ENCODE results near the gene EGLN1. TPM values are rescaled to one million over a fixed set of nuclear protein-coding genes. Genes with fewer than 3 reads are reported as not detected.

Gene EGLN1
- total RNA-seq, 1 experiment from 2014 or later: 59.0 TPM

DNA sequence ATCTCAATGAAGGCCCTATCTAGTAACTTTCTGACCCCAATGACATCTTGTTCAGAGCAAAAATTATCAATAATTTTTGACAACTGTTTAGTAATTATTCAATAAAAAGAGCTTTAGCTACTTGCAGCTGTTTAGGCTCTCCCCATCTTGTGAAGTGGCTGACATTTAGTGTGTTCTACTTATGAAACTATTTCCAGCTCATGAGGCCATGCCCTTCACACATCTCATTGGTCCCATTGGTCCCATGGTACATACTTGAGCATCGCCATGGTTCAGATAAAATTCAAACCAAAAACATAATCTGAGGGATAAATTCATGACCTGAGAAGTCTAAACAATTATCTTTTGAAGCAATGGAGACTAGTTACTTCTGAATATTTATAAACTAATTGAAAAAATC, 59.8 kb downstream of the EGLN1 start:
- Histone ChIP-seq H3K27ac (ENCODE audit: low read length) (no peak overlapping the region), H2AFZ (ENCODE audit: low read length) (no peak overlapping the region), H3K4me3 (ENCODE audit: low read length) (no peak overlapping the region), H3K4me1 (ENCODE audit: low read length) (peaks cover 9% of the 10 kb centered on the region), H3K9ac (ENCODE audit: low read length) (no peak overlapping the region), H3K9me3 (ENCODE audit: low read length) (no peaks in the 10 kb centered on the region), H3K4me2 (ENCODE audit: low read depth, low read length, poor library complexity, severe bottlenecking) (no peak overlapping the region), H3K27me3 (ENCODE audit: low read length) (no peaks in the 10 kb centered on the region), H3K36me3 (ENCODE audit: insufficient read depth, low read length) (peaks cover 29% of the 10 kb centered on the region; the same call in 1 of the 2 replicates), H3K79me2 (ENCODE audit: low read length) (peaks cover 57% of the 10 kb centered on the region), H4K20me1 (ENCODE audit: insufficient read depth, low read depth, low read length) (no peaks in the 10 kb centered on the region), H3K9me2 (replicated peaks; ENCODE audit: insufficient read depth, low read length) (no peaks in the 10 kb centered on the region)
- DNase-seq: no peak

DNA sequence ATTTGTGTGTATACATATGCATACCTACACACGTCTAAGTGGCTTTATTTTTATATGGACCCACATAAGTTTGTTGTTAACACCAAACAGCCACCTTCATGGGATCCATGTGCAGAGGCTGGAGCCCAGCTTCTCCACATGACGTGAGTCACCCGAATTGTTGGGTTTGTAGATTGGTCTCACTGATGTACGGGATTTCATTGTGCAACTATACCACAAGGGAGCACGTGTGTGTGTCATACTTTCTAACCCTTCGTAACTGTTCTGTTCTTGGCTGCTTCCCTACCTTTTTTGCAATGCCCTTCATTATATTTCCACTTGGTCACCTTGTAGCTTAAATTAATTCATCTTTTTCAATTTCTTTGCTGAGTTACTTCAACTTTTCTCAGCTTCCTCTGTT, 63.0 kb downstream of the EGLN1 start:
- H3K36me3 ChIP-seq (ENCODE audit: insufficient read depth, low read length): peaks cover 15% of the 10 kb centered on the region; the same call in 1 of the 2 replicates
- no peak overlapping the region for H3K4me2 ChIP-seq (ENCODE audit: low read depth, low read length, poor library complexity, severe bottlenecking)
- H3K4me3 ChIP-seq (ENCODE audit: low read length): no peak overlapping the region
- H3K9me3 ChIP-seq (ENCODE audit: low read length): no peaks in the 10 kb centered on the region
- no peaks in the 10 kb centered on the region for H3K27me3 ChIP-seq (ENCODE audit: low read length)
- no peak overlapping the region for H3K9ac ChIP-seq (ENCODE audit: low read length)
- peaks cover 42% of the 10 kb centered on the region for H3K79me2 ChIP-seq (ENCODE audit: low read length)
- no peak overlapping the region for H2AFZ ChIP-seq (ENCODE audit: low read length)
- H4K20me1 ChIP-seq (ENCODE audit: insufficient read depth, low read depth, low read length): no peaks in the 10 kb centered on the region
- H3K27ac ChIP-seq (ENCODE audit: low read length): no peak overlapping the region
- H3K4me1 ChIP-seq (ENCODE audit: low read length): peaks cover 10% of the 10 kb centered on the region
- no peaks in the 10 kb centered on the region for H3K9me2 ChIP-seq (replicated peaks; ENCODE audit: insufficient read depth, low read length)
- no peak for DNase-seq

DNA sequence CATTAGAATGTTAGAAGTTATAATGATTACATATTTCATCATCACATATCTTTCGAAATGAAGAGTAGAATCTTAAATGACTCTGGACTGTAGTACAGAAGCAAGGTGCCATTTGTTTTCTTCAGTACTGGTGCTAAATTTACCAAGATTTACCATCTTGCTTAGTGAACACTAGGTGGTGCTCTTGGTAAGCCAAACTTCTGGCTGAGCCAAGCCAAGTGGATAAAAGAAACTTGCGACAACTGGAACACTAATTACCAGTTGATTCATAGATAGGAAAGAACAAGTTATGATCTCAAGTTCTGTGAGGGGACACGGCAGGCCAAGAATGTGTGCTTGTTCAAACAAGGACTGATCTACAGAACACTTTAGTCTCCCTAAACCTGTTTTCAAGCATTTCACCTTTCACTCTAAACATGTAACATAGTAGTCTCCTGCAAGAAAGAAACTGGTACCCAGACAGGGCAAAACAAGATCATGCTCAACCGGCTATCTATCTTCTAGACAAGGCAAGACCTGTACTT, 64.2 kb downstream of the EGLN1 start:
- no peak overlapping the region for H3K9ac ChIP-seq (ENCODE audit: low read length)
- no peak overlapping the region for H2AFZ ChIP-seq (ENCODE audit: low read length)
- no peaks in the 10 kb centered on the region for H3K9me2 ChIP-seq (replicated peaks; ENCODE audit: insufficient read depth, low read length)
- H3K36me3 ChIP-seq (ENCODE audit: insufficient read depth, low read length): peaks cover 14% of the 10 kb centered on the region; the same call in 1 of the 2 replicates
- 0 out of 2 replicates have a peak overlapping the region, but pooled peaks have one; percentile 8 for H3K27ac ChIP-seq (ENCODE audit: low read length)
- no peaks in the 10 kb centered on the region for H4K20me1 ChIP-seq (ENCODE audit: insufficient read depth, low read depth, low read length)
- H3K27me3 ChIP-seq (ENCODE audit: low read length): no peaks in the 10 kb centered on the region
- H3K4me1 ChIP-seq (ENCODE audit: low read length): peaks cover 10% of the 10 kb centered on the region
- H3K79me2 ChIP-seq (ENCODE audit: low read length): peaks cover 33% of the 10 kb centered on the region
- no peaks in the 10 kb centered on the region for H3K9me3 ChIP-seq (ENCODE audit: low read length)
- no peak overlapping the region for H3K4me3 ChIP-seq (ENCODE audit: low read length)
- DNase-seq: peak; percentile 85
- H3K4me2 ChIP-seq (ENCODE audit: low read depth, low read length, poor library complexity, severe bottlenecking): peak overlapping the region; percentile 16

DNA sequence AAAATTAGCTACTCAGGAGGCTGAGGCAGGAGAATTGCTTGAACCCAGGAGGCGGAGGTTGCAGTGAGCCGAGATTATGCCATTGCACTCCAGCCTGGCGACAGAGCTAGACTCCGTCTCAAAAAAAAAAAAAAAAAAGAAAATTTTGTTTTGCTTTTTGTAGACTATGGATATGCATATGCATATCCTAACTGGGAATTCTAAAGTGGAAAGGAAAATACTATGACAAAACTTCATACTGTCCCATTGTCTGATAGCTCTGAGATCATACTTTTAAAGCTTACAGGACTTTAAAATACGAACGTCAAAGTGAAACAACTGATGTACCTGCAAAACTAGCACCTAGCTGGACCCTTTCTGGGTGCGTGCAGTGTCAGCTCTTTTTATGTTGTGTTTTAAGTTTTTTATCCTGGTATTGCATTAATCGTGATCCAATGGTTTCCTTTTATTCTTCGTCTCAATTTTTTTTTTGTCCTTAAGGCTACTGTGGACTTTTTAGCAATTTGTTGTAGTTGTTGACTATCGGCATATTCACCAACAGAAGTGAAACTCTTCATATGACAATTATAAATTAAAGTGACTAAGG, 64.8 kb downstream of the EGLN1 start:
- no peak overlapping the region for H3K27ac ChIP-seq (ENCODE audit: low read length)

DNA sequence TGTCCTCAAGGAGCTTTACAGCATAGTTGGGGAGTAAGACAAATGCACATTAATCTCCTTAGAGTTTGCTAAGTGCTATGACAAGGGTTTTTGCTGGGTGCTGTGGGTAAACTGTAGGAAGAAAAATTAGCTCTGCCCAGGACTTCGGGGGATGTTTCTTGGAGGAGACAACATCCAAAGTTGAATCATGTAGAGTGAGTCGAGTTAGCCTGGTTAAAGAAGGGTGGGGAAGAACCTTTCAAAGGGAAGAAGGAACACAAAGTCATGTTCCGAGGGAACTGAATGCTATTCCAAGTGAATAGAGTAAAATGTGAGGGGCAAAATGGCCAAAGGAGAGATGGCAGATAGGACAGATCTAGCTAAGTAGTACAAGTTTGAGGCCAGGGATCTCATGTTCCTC, 66.9 kb downstream of the EGLN1 start:
- H3K36me3 ChIP-seq (ENCODE audit: insufficient read depth, low read length): peaks cover 29% of the 10 kb centered on the region; the same call in 1 of the 2 replicates

More for the DNA sequence above, 64.8 kb downstream of the EGLN1 start:
- DNase-seq: no peak
- Histone ChIP-seq H3K27me3 (ENCODE audit: low read length) (no peaks in the 10 kb centered on the region), H3K4me2 (ENCODE audit: low read depth, low read length, poor library complexity, severe bottlenecking) (peak overlapping the region; percentile 16), H3K4me3 (ENCODE audit: low read length) (no peak overlapping the region), H2AFZ (ENCODE audit: low read length) (no peak overlapping the region), H3K9ac (ENCODE audit: low read length) (no peak overlapping the region), H3K9me2 (replicated peaks; ENCODE audit: insufficient read depth, low read length) (no peaks in the 10 kb centered on the region), H3K79me2 (ENCODE audit: low read length) (peaks cover 27% of the 10 kb centered on the region), H3K36me3 (ENCODE audit: insufficient read depth, low read length) (peaks cover 21% of the 10 kb centered on the region; the same call in 1 of the 2 replicates), H3K4me1 (ENCODE audit: low read length) (peaks cover 10% of the 10 kb centered on the region), H4K20me1 (ENCODE audit: insufficient read depth, low read depth, low read length) (no peaks in the 10 kb centered on the region), H3K9me3 (ENCODE audit: low read length) (no peaks in the 10 kb centered on the region)

DNA sequence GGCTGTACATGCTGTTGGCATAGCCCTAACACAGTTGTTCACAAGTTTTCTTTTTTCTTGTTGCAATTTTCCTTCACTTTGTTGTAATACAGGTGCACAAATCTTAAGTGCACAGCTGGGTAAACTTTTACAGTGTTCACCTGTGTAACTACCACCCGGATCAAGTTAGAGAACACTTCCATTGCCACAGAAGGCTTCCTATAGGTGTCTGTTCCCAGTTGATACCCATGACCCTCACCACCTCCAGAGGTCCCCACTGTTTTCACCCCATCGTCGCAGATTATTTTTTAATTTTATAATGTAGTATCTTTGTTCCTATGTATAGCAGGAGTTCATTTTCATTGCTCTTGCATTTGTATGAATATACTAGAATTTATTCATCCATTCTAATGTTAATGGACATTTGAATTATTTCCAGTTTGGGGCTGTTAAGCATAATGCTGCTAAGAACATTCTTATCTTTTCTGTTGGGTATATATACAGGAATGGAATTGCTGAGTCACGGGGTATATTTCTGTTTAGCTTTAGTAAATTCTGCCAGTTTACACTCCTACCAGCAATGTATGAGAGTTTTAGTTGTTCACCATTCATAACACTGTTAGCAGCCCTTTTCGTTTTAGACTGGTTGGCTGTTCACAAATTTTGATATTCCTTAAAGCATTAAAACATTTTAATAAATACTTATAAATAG, 67.6 kb downstream of the EGLN1 start:
- Histone ChIP-seq H3K9ac (ENCODE audit: low read length) (no peak overlapping the region), H3K9me3 (ENCODE audit: low read length) (no peaks in the 10 kb centered on the region), H3K27me3 (ENCODE audit: low read length) (no peaks in the 10 kb centered on the region), H4K20me1 (ENCODE audit: insufficient read depth, low read depth, low read length) (no peaks in the 10 kb centered on the region), H3K4me3 (ENCODE audit: low read length) (no peak overlapping the region), H3K27ac (ENCODE audit: low read length) (no peak overlapping the region), H2AFZ (ENCODE audit: low read length) (no peak overlapping the region), H3K4me2 (ENCODE audit: low read depth, low read length, poor library complexity, severe bottlenecking) (no peak overlapping the region), H3K79me2 (ENCODE audit: low read length) (peaks cover 19% of the 10 kb centered on the region), H3K9me2 (replicated peaks; ENCODE audit: insufficient read depth, low read length) (no peaks in the 10 kb centered on the region), H3K4me1 (ENCODE audit: low read length) (peaks cover 10% of the 10 kb centered on the region), H3K36me3 (ENCODE audit: insufficient read depth, low read length) (peaks cover 31% of the 10 kb centered on the region; the same call in 1 of the 2 replicates)
- DNase-seq: no peak

More for the DNA sequence above, 66.9 kb downstream of the EGLN1 start:
- peaks cover 10% of the 10 kb centered on the region for H3K4me1 ChIP-seq (ENCODE audit: low read length)
- no peak overlapping the region for H3K27ac ChIP-seq (ENCODE audit: low read length)
- H3K9ac ChIP-seq (ENCODE audit: low read length): no peak overlapping the region
- no peak overlapping the region for H3K4me3 ChIP-seq (ENCODE audit: low read length)
- H2AFZ ChIP-seq (ENCODE audit: low read length): no peak overlapping the region
- H3K9me3 ChIP-seq (ENCODE audit: low read length): no peaks in the 10 kb centered on the region
- H3K79me2 ChIP-seq (ENCODE audit: low read length): peaks cover 24% of the 10 kb centered on the region
- no peaks in the 10 kb centered on the region for H4K20me1 ChIP-seq (ENCODE audit: insufficient read depth, low read depth, low read length)
- H3K27me3 ChIP-seq (ENCODE audit: low read length): no peaks in the 10 kb centered on the region
- H3K9me2 ChIP-seq (replicated peaks; ENCODE audit: insufficient read depth, low read length): no peaks in the 10 kb centered on the region
- no peak for DNase-seq
- no peak overlapping the region for H3K4me2 ChIP-seq (ENCODE audit: low read depth, low read length, poor library complexity, severe bottlenecking)

DNA sequence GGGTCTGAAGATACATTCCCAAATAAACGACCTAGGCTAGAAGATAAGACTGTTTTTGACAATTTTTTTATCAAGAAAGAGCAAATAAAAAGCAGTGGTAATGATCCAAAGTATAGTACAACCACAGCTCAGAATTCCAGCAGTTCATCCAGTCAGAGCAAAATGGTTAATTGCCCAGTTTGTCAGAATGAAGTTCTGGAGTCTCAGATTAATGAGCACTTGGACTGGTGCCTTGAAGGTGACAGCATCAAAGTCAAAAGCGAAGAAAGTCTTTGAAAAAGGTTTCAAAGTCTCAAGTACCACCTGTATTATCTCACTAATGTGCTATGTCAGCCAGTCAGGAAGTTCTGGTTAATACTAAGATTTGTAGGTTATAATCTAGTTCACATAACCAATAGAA, 69.0 kb downstream of the EGLN1 start:
- Histone ChIP-seq H3K36me3 (ENCODE audit: insufficient read depth, low read length) (peaks cover 36% of the 10 kb centered on the region; the same call in 1 of the 2 replicates), H3K27ac (ENCODE audit: low read length) (no peak overlapping the region)
- no peak for DNase-seq

DNA sequence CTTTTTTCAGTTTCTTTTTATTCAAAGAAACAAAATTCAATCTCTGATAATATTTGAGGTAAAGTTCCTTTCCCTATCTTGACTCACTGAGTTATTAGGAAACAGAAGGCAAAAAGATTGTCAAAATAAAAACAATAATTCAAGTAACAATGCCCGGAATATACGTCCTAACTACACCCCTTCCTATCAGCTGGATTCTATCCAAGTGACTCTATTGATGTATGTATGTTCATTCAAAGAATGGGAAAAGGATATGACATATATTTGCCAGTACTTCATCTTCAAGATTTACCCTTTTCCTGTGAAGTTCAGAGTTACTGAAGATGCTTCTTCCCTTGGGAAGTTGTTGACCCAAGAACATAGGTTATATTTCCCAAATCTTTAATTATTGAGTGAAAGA, 70.3 kb downstream of the EGLN1 start:
- DNase-seq: no peak
- Histone ChIP-seq H3K9me2 (replicated peaks; ENCODE audit: insufficient read depth, low read length) (no peaks in the 10 kb centered on the region), H3K9ac (ENCODE audit: low read length) (no peak overlapping the region), H3K9me3 (ENCODE audit: low read length) (no peaks in the 10 kb centered on the region), H3K27ac (ENCODE audit: low read length) (no peak overlapping the region), H3K27me3 (ENCODE audit: low read length) (no peaks in the 10 kb centered on the region), H4K20me1 (ENCODE audit: insufficient read depth, low read depth, low read length) (no peaks in the 10 kb centered on the region), H3K4me1 (ENCODE audit: low read length) (no peaks in the 10 kb centered on the region), H3K4me3 (ENCODE audit: low read length) (no peak overlapping the region), H2AFZ (ENCODE audit: low read length) (no peak overlapping the region), H3K36me3 (ENCODE audit: insufficient read depth, low read length) (peaks cover 41% of the 10 kb centered on the region; the same call in 1 of the 2 replicates), H3K79me2 (ENCODE audit: low read length) (peaks cover 30% of the 10 kb centered on the region), H3K4me2 (ENCODE audit: low read depth, low read length, poor library complexity, severe bottlenecking) (no peak overlapping the region)

More for the DNA sequence above, 69.0 kb downstream of the EGLN1 start:
- no peaks in the 10 kb centered on the region for H3K9me2 ChIP-seq (replicated peaks; ENCODE audit: insufficient read depth, low read length)
- H3K4me3 ChIP-seq (ENCODE audit: low read length): no peak overlapping the region
- H2AFZ ChIP-seq (ENCODE audit: low read length): no peak overlapping the region
- H4K20me1 ChIP-seq (ENCODE audit: insufficient read depth, low read depth, low read length): no peaks in the 10 kb centered on the region
- H3K27me3 ChIP-seq (ENCODE audit: low read length): no peaks in the 10 kb centered on the region
- H3K9ac ChIP-seq (ENCODE audit: low read length): no peak overlapping the region
- peaks cover 17% of the 10 kb centered on the region for H3K79me2 ChIP-seq (ENCODE audit: low read length)
- H3K4me1 ChIP-seq (ENCODE audit: low read length): peaks cover 8% of the 10 kb centered on the region
- H3K4me2 ChIP-seq (ENCODE audit: low read depth, low read length, poor library complexity, severe bottlenecking): no peak overlapping the region
- no peaks in the 10 kb centered on the region for H3K9me3 ChIP-seq (ENCODE audit: low read length)

Measured in Karpas-422 (cell line).